ENCODE data around the gene TMEM69.

DNA sequence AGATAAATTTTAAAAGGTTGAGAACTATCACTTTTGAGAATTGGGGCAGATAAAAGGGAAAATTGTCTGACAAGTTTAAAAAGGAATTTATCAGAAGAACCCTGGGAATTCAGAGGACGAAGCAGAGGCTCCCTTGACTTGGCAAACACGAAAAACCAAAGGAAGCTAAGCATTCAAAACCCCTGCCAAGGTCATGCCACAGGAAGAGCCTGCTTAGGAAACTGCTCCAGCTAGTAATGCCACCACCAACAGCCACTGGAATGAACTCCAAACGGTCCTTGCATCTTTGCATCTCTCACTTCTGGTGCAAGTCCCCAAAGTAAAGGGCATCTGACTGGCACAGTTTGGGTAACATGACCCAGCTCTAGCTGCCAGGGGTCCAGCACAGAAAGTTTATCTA, 8.9 kb upstream of the TMEM69 start:
- TF ChIP-seq, protein P1, sequence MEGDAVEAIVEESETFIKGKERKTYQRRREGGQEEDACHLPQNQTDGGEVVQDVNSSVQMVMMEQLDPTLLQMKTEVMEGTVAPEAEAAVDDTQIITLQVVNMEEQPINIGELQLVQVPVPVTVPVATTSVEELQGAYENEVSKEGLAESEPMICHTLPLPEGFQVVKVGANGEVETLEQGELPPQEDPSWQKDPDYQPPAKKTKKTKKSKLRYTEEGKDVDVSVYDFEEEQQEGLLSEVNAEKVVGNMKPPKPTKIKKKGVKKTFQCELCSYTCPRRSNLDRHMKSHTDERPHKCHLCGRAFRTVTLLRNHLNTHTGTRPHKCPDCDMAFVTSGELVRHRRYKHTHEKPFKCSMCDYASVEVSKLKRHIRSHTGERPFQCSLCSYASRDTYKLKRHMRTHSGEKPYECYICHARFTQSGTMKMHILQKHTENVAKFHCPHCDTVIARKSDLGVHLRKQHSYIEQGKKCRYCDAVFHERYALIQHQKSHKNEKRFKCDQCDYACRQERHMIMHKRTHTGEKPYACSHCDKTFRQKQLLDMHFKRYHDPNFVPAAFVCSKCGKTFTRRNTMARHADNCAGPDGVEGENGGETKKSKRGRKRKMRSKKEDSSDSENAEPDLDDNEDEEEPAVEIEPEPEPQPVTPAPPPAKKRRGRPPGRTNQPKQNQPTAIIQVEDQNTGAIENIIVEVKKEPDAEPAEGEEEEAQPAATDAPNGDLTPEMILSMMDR (IDR thresholded peaks at IDR 0.05), result no peak
- TF ChIP-seq POLR2A (IDR thresholded peaks at IDR 0.05), result no peak
